Neuronal stem cell (in vitro differentiated cells): ENCODE results near the gene ATP2A1.
"Not testable (repeated sequence)": the region's sequence is repeated elsewhere in the genome, so short reads cannot be mapped to it uniquely, and the experiment has no call there.

Experiments
- DNase-seq: peaks from one replicate; pipeline ENCODE4 v3.0.0-alpha.2; 2013; ENCODE audit warnings: low spot score
- H2AFZ ChIP-seq: one replicate; pipeline ENCODE4 v1.6.1; 2013; ENCODE audit warnings: mild to moderate bottlenecking, low read length, inconsistent platforms
- H2AK5ac ChIP-seq: 2 replicates; pipeline ENCODE4 v1.6.1; 2013; ENCODE audit warnings: low read depth, mild to moderate bottlenecking, inconsistent platforms, low read length, moderate library complexity, mixed read lengths
- H2BK120ac ChIP-seq: 2 replicates; pipeline ENCODE4 v1.6.1; 2013; ENCODE audit warnings: low read depth, mild to moderate bottlenecking, inconsistent platforms, low read length, moderate library complexity, mixed read lengths
- H2BK12ac ChIP-seq: one replicate; pipeline ENCODE4 v1.6.1; 2013; ENCODE audit warnings: low read length, inconsistent platforms
- H2BK15ac ChIP-seq: 2 replicates; pipeline ENCODE4 v1.6.1; 2013; ENCODE audit warnings: mild to moderate bottlenecking, low read length, inconsistent platforms, mixed read lengths
- H2BK5ac ChIP-seq: one replicate; pipeline ENCODE4 v1.6.1; 2013; ENCODE audit warnings: inconsistent platforms, mild to moderate bottlenecking, low read length, moderate library complexity
- H3K14ac ChIP-seq: one replicate; pipeline ENCODE4 v1.6.1; 2013; ENCODE audit warnings: low read length, inconsistent platforms
- H3K18ac ChIP-seq: 2 replicates; pipeline ENCODE4 v1.6.1; 2013; ENCODE audit warnings: low read length, inconsistent platforms
- H3K23ac ChIP-seq: 2 replicates; pipeline ENCODE4 v1.6.1; 2013; ENCODE audit warnings: low read depth, mild to moderate bottlenecking, mixed read lengths, low read length, inconsistent platforms; ENCODE audit not compliant: poor library complexity
- H3K27ac ChIP-seq: replicated peaks from 3 replicates; pipeline ENCODE4 v1.5.1; 2013; ENCODE audit warnings: low read length, inconsistent platforms
- H3K27me3 ChIP-seq, 3 experiments: 2 replicates each; pipeline ENCODE4 v1.6.1; 2013; ENCODE audit warnings: low read length in 3 of 3, mild to moderate bottlenecking in 2 of 3, inconsistent platforms in 1 of 3, low read depth in 1 of 3, mixed read lengths in 1 of 3, moderate library complexity in 1 of 3; ENCODE audit not compliant: control insufficient read depth in 3 of 3, insufficient read depth in 3 of 3
- H3K36me3 ChIP-seq, 2 donors: replicated peaks in 1 of 2; 2 replicates each; pipeline ENCODE4 v1.6.1; 2013; ENCODE audit warnings: low read length in 2 of 2; ENCODE audit not compliant: control insufficient read depth in 2 of 2, insufficient read depth in 2 of 2
- H3K4ac ChIP-seq: 2 replicates; pipeline ENCODE4 v1.6.1; 2013; ENCODE audit warnings: inconsistent platforms, mild to moderate bottlenecking, low read length, moderate library complexity
- H3K4me1 ChIP-seq, 2 donors: 1 replicate in 1 of 2; 2 replicates in 1 of 2; pipeline ENCODE4 v1.6.1; 2013; ENCODE audit warnings: low read length in 2 of 2, low read depth in 1 of 2; ENCODE audit not compliant: control insufficient read depth in 2 of 2, insufficient read depth in 1 of 2
- H3K4me2 ChIP-seq: one replicate; pipeline ENCODE4 v1.6.1; 2013; ENCODE audit warnings: mild to moderate bottlenecking, low read length, inconsistent platforms; ENCODE audit not compliant: insufficient read depth, poor library complexity, severe bottlenecking
- H3K4me3 ChIP-seq, 2 donors: 2 replicates each; pipeline ENCODE4 v1.5.1; 2013; ENCODE audit warnings: low read length in 2 of 2, mild to moderate bottlenecking in 2 of 2, inconsistent platforms in 1 of 2, moderate library complexity in 1 of 2
- H3K79me1 ChIP-seq: one replicate; pipeline ENCODE4 v1.6.1; 2013; ENCODE audit warnings: low read depth, mild to moderate bottlenecking, inconsistent platforms, low read length, moderate library complexity
- H3K9ac ChIP-seq: one replicate; pipeline ENCODE4 v1.6.1; 2013; ENCODE audit warnings: mild to moderate bottlenecking, low read depth, low read length, inconsistent platforms; ENCODE audit not compliant: poor library complexity
- H3K9me3 ChIP-seq, 2 donors: replicated peaks in 1 of 2; 2 replicates each; pipeline versions ENCODE3 to v1.6.1; 2013; ENCODE audit warnings: low read length in 2 of 2, mild to moderate bottlenecking in 2 of 2, inconsistent platforms in 1 of 2, low read depth in 1 of 2, mixed read lengths in 1 of 2, moderate library complexity in 1 of 2; ENCODE audit not compliant: control insufficient read depth in 2 of 2, insufficient read depth in 1 of 2
- H4K8ac ChIP-seq: one replicate; pipeline ENCODE4 v1.6.1; 2013; ENCODE audit warnings: low read depth, mild to moderate bottlenecking, inconsistent platforms, low read length, moderate library complexity
- H4K91ac ChIP-seq: one replicate; pipeline ENCODE4 v1.6.1; 2013; ENCODE audit warnings: low read length, low read depth, mild to moderate bottlenecking, inconsistent platforms; ENCODE audit not compliant: poor library complexity
- WGBS, 2 donors: extraction: QIAGEN DNeasy Blood & Tissue Kit; methylation state at CpG; one replicate each; pipeline ENCODE4 v1.1.7; 2013; ENCODE audit warnings: missing lambda C conversion rate in 2 of 2, mixed read lengths in 1 of 2; ENCODE audit not compliant: insufficient read length in 2 of 2, insufficient replicate concordance in 1 of 2; ENCODE audit errors: extremely low coverage in 2 of 2; 5-methylcytosine and 5-hydroxymethylcytosine counted together

Gene ATP2A1

DNA sequence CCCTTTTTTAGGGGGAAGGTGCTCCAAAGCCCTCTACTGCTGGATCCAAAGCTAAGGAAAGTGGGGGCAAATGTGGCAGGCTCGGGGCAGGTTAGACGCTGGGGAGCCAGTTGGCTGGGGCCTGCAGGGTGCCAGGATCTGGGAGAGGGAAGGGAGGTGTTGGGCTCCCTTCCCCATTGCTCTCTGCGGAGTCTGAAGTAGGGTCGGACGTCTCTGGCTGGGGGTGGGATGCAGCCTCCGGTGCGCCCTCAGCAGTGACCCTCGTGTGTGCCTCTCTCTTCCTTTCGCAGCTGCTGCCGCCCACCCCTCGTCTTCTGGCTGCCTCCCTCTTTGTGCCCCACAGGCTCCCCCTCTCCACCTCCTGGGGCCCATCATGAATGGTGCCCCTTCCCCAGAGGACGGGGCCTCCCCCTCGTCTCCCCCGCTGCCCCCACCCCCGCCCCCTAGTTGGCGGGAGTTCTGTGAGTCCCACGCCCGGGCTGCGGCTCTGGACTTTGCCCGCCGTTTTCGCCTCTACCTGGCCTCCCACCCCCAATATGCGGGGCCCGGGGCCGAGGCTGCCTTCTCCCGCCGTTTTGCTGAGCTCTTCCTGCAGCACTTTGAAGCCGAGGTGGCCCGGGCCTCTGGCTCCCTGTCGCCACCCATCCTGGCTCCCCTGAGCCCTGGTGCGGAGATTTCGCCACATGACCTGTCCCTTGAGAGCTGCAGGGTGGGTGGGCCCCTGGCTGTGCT is 12.4 kb upstream of the ATP2A1 start:
- Histone ChIP-seq H4K8ac (no peak overlapping the region), H2AFZ (no peak overlapping the region), H3K14ac (no peak overlapping the region), H3K4me1 (peaks cover 6 to 12% of the 10 kb centered on the region in 2 donors), H4K91ac (no peak overlapping the region), H2BK120ac (no peak overlapping the region), H2BK12ac (no peak overlapping the region), H3K36me3 (peaks cover 29 to 47% of the 10 kb centered on the region in 2 donors), H3K23ac (no peak overlapping the region), H3K27me3 (no peaks in the 10 kb centered on the region), H2BK15ac (no peak overlapping the region), H3K4me2 (no peak overlapping the region), H3K4me3 (peak overlapping the region in 1 of 2 donors; percentile 11), H3K27ac (no peak overlapping the region), H3K79me1 (peaks cover 21% of the 10 kb centered on the region), H2BK5ac (no peak overlapping the region), H3K18ac (no peak overlapping the region), H3K4ac (no peak overlapping the region), H3K9ac (no peak overlapping the region), H2AK5ac (no peak overlapping the region), H3K9me3 (peaks cover 0 to 2% of the 10 kb centered on the region in 2 donors)
- DNase-seq, result no peak
- WGBS, 2 donors, result no CpG with 5 or more reads among the region's 32 CpGs

DNA sequence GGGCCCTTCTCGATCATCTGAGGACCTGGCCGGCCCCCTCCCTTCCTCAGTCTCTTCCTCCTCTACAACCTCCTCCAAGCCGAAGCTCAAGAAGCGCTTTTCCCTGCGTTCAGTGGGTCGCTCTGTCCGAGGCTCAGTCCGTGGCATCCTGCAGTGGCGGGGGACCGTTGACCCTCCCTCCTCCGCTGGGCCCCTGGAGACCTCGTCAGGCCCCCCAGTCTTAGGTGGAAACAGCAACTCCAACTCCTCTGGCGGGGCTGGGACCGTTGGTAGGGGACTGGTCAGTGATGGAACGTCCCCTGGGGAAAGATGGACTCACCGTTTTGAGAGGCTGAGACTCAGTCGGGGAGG is 11.9 kb upstream of the ATP2A1 start:
- Histone ChIP-seq H3K36me3 (peaks cover 31 to 53% of the 10 kb centered on the region in 2 donors), H3K27me3 (no peaks in the 10 kb centered on the region), H3K14ac (no peak overlapping the region), H2BK5ac (no peak overlapping the region), H2AK5ac (no peak overlapping the region), H3K9me3 (peaks cover 0 to 2% of the 10 kb centered on the region in 2 donors), H3K4ac (no peak overlapping the region), H3K23ac (no peak overlapping the region), H3K4me2 (no peak overlapping the region), H3K27ac (no peak overlapping the region), H2BK12ac (no peak overlapping the region), H2BK120ac (no peak overlapping the region), H3K4me1 (peaks cover 6 to 12% of the 10 kb centered on the region in 2 donors), H3K79me1 (peaks cover 21% of the 10 kb centered on the region), H4K91ac (no peak overlapping the region), H3K4me3 (no peak overlapping the region), H2BK15ac (no peak overlapping the region), H3K18ac (no peak overlapping the region), H4K8ac (no peak overlapping the region), H2AFZ (no peak overlapping the region), H3K9ac (no peak overlapping the region)
- no CpG with 5 or more reads among the region's 17 CpGs for WGBS, 2 donors
- no peak for DNase-seq

DNA sequence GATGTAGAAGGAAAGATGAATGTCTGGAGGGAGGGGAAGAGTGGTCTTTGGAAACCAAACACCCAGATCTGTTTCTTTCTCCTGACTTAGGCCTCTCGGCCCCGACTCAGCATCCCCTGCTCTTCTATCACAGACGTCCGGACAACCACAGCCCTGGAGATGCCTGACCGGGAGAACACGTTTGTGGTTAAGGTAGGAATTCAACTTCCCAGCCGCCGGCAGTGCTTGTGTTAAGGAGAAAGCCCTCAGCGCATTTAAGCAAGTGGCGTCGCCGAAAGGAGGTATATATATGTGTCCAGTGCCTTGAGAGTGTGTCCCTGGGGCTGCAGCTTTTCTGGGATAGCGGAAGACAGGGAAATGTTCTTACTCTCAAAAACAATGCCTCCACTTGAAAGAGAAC is 11.0 kb upstream of the ATP2A1 start:
- Histone ChIP-seq H3K27ac (no peak overlapping the region), H3K18ac (no peak overlapping the region), H4K8ac (no peak overlapping the region), H2BK15ac (no peak overlapping the region), H3K4me2 (no peak overlapping the region), H3K4ac (no peak overlapping the region), H2BK12ac (no peak overlapping the region), H3K14ac (no peak overlapping the region), H3K4me1 (peaks cover 6 to 12% of the 10 kb centered on the region in 2 donors), H3K27me3 (no peaks in the 10 kb centered on the region), H2AFZ (no peak overlapping the region), H3K9ac (no peak overlapping the region), H2AK5ac (no peak overlapping the region), H2BK5ac (no peak overlapping the region), H3K9me3 (peaks cover 0 to 2% of the 10 kb centered on the region in 2 donors), H3K36me3 (peaks cover 38 to 61% of the 10 kb centered on the region in 2 donors), H3K23ac (no peak overlapping the region), H4K91ac (no peak overlapping the region), H2BK120ac (no peak overlapping the region), H3K4me3 (no peak overlapping the region), H3K79me1 (peaks cover 22% of the 10 kb centered on the region)
- WGBS, 2 donors, result no CpG with 5 or more reads among the region's 13 CpGs
- DNase-seq, result no peak

DNA sequence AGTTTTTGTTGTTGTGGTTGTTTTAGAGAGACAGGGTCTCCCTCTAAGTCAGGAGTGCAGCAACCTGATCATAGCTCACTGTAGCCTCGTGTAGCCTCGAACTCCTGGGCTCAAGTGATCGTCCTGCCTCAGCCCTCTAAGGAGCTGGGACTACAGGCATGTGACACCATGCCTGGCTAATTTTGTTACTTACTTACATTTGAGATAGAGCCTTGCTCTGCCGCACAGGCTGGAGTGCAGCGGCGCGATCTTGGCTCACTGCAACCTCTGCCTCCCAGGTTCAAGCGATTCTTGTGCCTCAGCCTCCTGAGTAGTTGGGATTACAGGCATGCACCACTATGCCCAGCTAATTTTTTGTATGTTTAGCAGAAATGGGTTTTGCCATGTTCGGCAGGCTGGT is 10.6 kb upstream of the ATP2A1 start:
- H3K4me2 ChIP-seq, result not testable (repeated sequence)
- WGBS, 2 donors, result no CpG with 5 or more reads among the region's 9 CpGs

More for the DNA sequence above, 10.6 kb upstream of the ATP2A1 start:
- H3K18ac ChIP-seq, H3K9ac ChIP-seq, H3K4me3 ChIP-seq, H3K4ac ChIP-seq, H2AFZ ChIP-seq, H3K23ac ChIP-seq, H2BK15ac ChIP-seq, H2BK120ac ChIP-seq, H3K14ac ChIP-seq, H2BK5ac ChIP-seq, H2BK12ac ChIP-seq, H3K9me3 ChIP-seq, H3K27me3 ChIP-seq, DNase-seq, H4K91ac ChIP-seq, H3K27ac ChIP-seq, H2AK5ac ChIP-seq, H4K8ac ChIP-seq: not testable (repeated sequence)
- Histone ChIP-seq H3K4me1 (peaks cover 6 to 12% of the 10 kb centered on the region in 2 donors), H3K36me3 (peaks cover 42 to 65% of the 10 kb centered on the region in 2 donors), H3K79me1 (peaks cover 23% of the 10 kb centered on the region)
